Umbilical cord (tissue), 2 donors: ENCODE data around the gene HP1BP3. TPM values are rescaled to one million over a fixed set of nuclear protein-coding genes. Genes with fewer than 3 reads are reported as not detected.
"Not testable (repeated sequence)": the region's sequence is repeated elsewhere in the genome, so short reads cannot be mapped to it uniquely, and the experiment has no call there.

Experiments used
- DNase-seq: peaks from one replicate; pipeline ENCODE4 v3.0.0-alpha.2; 2015; ENCODE audit warnings: low spot score
- total RNA-seq: library from RNA; depleted of rRNA; stranded (reverse); fragments of >200 nt; gene quantifications from one replicate; pipeline ENCODE4 v1.2.3, GENCODE V29; 2014; ENCODE audit warnings: low replicate concordance; ENCODE audit not compliant: insufficient read depth

Gene HP1BP3, protein sequence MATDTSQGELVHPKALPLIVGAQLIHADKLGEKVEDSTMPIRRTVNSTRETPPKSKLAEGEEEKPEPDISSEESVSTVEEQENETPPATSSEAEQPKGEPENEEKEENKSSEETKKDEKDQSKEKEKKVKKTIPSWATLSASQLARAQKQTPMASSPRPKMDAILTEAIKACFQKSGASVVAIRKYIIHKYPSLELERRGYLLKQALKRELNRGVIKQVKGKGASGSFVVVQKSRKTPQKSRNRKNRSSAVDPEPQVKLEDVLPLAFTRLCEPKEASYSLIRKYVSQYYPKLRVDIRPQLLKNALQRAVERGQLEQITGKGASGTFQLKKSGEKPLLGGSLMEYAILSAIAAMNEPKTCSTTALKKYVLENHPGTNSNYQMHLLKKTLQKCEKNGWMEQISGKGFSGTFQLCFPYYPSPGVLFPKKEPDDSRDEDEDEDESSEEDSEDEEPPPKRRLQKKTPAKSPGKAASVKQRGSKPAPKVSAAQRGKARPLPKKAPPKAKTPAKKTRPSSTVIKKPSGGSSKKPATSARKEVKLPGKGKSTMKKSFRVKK
- 393 TPM for total RNA-seq

DNA sequence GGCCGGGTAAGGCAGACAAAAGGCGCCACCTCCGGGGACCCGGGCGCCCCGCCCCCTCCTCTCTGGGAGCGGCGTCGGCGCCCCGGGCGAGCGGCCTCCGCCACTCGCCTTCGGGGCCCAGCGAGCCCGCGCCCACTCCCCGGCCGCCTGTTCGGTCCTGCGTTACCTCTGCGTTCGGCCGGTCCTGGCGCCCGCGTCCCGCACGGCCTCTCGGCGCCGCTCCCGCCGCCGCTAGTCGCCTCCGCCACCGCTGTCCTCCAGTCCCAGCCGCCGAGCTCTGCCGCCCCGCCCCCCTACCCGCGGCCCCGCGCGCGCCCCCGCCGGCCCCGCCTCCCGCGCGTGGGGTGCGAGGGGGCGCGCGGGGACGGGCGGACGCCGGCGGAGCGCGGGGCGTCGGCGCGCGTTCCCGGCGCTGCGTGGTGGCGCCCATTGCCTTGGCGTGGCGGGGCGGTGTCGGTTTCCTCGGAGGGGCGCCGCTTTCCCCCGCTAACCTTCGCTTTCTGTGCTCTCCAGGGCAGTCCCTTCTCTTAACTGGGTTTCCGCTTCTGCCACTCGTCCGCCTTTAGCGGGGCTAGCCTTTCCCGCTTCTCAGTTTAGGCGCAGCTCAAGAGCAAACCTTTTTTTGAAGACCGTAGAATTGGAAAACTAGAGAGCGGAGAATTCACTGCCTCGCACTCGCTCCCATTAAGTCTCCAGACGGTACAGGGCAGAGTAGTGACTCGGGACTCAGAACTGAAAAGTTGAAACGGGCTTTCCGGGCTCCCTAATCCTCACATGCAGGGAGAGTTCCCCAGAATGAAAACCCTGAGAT is at the start of gene HP1BP3:
Gene HP1BP3 (minus strand): TSS at position 279 of the 811 bp plus-strand sequence. CDS start 6,867 bp downstream, outside the sequence.
- peak; percentile 81 for DNase-seq

DNA sequence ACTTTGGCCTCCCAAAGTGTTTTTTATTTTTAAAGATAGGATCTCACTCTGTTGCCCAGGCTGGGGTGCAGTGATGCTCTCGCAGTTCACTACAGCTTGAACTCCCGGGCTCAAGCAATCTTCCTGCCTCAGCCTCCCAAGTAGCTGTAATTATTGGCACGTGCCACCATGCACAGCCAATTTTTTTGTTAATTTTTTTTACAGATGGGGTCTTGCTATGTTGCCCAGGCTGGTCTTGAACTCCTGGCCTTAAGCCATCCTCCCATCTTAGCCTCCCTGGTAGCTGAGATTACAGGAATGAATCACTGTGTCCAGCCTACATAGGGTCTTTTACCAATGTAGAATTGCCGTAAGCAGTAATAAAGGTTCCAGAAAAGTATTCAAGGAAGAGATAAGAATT is 49.1 kb upstream of the HP1BP3 start:
- no peak for DNase-seq

DNA sequence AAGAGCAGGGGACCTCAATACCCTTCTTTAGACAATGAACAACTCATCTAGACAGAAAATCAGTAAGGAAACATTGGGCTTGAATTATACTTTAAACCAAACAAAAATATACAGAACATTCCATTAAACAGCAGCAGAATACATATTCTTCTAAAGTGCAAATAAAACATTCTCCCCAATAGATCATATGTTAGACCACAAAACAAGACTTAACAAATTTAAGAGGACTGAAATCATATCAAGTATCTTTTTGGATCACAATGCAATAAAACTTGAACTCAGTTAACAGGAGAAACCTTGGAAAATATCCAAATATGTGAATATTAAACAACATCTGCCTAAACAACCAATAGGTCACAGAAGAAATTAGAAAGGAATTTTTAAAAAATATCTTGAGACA is 47.7 kb upstream of the HP1BP3 start:
- no peak for DNase-seq

DNA sequence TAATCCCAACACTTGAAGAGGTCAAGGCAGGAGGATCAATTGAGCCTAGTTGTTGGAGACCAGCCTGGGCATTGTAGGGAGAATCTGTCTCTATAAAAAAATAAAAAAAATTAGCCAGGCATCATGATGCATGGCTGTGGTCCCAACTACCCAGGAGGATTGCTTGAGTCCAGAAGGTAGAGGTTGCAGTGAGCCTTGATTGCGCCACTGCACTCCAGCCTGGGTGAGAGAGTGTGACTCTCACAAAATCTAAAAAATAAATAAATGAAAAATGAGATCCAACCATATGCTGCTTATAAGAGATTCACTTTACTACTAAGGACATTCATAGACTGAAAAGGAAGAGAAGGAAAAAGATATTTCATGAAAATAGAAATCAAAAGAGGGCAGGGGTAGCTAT is 47.1 kb upstream of the HP1BP3 start:
- DNase-seq, result no peak

DNA sequence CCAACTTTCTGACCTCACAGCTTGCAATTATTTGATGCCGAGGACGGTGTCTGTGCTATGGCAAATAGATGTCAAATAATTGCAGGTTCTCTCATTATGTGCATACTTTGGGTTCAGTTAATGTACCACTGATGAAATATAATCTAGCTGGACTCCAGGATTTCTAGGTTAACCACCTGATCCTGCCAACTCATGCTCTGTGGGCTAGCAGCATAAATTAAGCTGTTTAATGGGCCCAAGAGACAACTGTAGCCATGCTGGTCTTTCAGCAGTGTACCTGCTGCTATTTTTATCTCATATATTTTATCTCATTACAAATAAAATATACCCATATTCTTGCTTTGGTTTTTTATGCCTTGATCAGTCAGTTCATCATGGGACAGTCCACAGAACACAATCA is 43.3 kb upstream of the HP1BP3 start:
- no peak for DNase-seq

DNA sequence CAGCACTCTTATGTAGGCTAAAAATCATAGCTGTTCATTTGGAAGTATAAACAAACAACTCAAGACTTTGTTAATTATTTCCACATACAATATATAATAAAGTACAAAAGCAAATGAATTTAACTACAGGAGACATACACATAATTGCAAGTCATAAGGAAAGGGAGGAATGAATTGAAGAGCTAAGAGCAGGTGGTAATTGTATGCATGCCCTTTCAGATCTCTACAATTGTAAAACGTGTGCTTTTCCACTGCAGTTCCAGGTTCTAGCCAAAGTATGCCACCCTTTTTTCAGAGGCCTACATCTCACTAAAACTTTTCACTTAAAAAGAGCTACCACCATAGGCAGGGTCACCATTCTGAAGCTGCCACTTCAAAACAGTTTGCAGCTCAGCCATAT is 42.8 kb upstream of the HP1BP3 start:
- DNase-seq, result no peak

DNA sequence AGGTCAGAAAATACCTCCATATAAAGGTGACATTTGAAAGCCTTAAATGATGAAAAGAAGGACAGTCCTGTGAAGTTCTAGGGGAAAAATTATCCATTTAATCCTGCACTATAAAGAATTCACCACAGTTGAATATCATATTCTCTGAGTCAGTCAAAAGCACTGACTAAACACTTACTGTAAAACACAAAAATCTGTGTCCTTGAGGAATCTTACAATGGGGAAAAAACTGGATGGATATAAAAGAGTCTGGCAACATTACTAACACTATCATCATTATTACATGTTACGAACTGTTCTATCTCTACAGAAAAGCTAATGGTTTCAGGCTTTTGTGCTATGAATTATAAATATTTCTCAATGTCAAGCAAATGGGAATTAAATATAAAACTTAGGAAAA is 42.4 kb upstream of the HP1BP3 start:
- DNase-seq, result peak; percentile 18

DNA sequence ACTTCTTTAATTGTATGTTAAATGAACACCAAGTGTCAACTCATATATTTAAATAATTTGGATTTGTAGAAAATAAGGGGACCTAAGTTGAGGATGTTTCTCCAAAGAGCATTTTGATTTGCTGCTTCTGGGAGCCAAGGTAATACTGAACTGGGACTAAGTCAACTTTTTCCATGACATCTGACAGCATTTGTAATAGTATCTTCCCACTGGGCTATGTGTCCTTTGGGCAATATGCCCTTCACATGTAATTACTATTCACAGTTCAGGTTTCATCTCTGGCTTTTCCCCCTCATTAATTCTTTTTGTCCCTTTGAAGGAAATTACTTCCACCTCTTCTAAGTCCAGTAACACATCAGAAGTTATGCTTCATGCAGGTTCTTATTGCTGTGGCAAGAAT is 36.7 kb upstream of the HP1BP3 start:
- no peak for DNase-seq

DNA sequence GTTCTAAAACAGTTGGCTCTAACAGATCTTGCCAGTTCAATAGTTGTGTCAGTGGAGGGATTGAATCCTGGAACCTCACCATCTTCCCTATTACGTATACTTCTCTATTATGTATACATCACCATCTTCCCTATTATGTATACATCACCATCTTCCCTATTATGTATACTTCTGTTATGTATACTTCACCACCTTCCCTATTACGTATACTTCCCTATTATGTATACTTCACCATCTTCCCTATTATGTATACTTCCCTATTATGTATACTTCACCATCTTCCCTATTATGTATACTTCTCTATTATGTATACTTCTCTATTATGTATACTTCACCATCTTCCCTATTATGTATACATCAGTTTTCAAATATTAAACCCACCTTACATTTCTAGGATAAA is 34.4 kb upstream of the HP1BP3 start:
- DNase-seq, result no peak

DNA sequence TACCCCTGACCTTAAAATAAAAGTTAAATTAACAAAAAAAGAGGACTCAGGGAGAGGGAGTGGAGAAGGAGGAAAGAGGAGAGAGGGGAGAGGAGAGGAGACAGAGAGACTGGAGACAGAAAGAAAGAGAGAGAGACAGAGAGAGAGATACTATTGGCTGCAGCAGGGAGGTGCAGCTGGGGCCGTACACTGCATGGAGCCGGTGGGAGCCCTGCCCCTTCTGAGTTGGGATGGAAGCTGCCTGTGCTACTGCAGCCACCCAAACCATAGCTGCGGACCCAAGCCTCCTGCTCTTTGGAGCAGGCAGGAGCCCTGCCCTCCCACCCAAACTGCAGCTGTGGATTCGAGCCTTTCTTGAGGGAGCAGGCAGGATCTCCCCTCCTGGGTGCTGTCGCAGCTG is 32.7 kb upstream of the HP1BP3 start:
- DNase-seq, result no peak

DNA sequence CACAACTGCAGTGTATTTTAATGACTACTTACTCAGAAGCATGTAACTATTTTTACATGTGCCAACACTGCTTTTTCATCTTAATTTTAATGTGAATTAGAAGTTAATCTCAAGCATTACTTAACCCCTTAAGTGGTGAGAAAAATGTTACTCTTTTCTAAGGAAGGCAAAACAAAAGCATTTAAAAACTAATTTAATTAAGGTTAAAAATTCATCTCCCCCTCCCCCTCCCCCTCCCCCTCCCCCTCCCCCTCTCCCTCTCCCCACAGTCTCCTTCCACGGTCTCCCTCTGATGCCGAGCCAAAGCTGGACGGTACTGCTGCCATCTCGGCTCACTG is 27.4 kb upstream of the HP1BP3 start:
- no peak for DNase-seq

DNA sequence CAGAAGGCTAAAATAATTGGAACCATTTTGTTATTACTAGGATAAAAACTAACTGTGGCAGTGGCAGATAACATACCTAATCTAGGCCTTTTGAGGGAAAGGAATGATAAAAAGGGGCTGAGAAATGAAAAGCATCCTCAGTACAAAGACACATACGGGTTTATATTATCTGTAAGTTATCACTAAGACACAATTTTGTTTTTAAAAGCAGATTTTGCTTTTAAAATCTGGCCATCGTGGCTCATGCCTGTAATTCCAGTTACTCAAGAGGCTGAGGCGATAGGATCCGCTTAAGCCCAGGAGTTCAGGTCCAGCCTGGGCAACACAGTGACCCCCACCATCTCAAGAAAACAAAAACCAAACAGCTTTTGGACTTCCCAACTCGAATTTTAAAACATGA is 24.8 kb upstream of the HP1BP3 start:
- peak; percentile 66 for DNase-seq

DNA sequence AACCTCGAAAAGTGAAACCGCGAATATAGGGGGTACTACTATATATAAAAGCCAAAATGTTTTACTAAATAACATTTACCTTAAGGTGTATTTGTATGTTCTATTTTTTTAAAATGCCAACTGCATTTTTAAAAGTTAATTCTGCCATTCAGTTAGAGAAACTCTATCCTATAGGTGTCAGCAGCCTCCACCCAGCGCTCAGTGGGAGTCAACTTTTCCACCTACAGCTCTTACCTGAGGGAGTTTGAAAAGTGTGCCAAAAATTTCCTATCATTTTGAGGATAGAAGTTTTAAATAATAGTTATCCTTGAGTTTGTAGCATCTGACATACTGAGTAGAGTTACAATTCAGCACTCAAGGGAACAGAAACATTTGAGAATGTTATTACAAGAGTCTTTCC is 6.1 kb upstream of the HP1BP3 start:
- DNase-seq, result no peak

DNA sequence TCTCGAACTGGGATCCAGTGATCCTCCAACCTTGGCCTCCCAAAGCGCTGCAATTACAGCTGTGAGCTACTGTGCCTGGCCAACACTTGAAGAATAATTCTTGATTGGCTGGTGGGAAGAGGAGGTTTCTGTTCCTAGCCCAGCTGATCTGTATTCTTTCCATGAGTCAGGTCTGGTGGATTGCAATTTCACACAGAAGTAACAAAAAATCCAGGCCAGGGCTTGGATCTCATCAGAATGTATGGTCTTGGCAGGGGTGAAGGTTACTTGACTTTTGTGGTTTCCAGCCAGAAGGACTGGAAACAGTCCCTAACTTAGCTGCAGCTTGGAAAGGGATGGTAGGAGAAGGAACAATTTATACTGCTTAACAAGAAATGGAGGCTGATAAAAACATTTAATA is 5.1 kb upstream of the HP1BP3 start:
- DNase-seq, result peak; percentile 75

DNA sequence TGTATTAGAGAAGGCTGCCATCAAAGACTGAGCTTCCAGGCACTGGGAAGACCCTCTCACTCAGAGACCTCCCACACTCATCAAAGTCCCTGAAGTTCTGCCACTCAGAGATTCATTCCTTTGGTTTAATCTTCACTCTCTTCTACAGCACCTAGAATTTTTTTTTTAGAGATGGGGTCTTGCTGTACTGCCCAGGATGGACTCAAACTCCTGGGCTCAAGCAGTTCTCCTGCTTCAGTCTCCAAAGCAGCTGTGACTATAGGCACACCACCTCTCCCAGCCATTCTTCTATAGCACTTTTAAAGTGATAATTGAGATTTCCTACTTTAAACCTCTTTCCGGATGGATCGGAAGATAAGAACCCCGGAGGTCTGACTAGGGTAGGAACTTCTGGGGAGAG is 3.7 kb upstream of the HP1BP3 start:
- DNase-seq, result no peak

DNA sequence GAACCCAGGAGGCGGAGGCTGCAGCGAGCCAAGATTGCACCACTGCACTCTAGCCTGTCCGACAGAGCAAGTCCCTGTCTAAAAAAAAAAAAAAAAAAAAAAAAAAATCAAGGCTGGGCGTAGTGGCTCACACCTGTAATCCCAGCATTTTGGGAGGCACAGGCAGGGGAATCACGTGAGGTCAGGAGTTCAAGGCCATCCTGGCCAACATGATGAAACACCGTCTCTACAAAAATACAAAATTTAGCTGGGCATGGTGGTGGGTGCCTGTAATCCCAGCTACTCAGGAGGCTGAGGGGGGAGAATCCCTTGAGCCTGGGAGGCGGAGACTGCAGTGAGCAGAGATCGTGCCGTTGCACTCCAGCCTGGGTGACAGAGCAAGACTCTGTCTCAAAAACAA is 2.5 kb upstream of the HP1BP3 start:
- DNase-seq, result not testable (repeated sequence)

DNA sequence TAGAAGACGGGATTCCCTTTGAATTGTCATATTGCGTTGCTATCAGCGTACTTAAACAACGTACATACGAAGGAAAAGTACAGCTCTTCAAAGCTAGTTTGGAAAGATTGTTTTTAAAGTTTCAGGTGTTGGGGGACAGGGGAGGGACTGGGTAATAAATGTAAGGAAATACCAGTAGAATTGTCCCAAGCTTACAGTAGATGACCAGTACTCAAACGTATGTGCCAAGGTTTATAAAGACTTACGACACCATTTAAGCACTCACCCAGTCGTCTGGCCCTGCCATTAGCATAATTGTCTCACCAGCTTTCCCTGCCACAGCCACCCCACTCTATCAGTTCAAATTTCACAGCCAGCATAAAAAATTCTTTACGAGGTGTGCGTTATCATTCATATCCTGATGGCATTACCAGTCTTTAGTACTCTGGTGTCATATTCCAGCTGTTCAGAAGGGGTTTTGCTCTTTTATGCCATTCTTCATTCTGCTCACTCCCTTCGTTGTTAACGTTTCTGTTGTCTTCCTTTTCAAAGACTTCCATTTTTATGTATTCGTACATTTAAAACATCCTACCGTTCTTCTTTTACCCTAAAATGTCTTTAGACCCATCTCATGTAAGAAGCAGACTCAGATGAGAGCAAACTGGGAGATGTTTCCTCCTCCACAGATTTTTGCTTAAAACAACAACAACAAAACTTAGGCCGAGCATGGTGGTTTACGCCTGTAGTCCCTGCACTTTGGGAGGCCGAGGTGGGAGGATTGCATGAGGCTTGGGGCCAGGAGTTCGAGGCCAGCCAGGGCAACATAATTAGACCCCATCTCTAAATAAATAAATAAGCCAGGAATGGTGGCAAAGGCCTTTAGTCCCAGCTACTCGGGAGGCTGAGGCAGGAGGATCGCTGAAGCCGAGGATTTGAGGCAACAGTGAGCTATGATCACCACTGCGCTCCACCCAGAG is 1.0 kb upstream of the HP1BP3 start:
- DNase-seq, result peak; percentile 54

DNA sequence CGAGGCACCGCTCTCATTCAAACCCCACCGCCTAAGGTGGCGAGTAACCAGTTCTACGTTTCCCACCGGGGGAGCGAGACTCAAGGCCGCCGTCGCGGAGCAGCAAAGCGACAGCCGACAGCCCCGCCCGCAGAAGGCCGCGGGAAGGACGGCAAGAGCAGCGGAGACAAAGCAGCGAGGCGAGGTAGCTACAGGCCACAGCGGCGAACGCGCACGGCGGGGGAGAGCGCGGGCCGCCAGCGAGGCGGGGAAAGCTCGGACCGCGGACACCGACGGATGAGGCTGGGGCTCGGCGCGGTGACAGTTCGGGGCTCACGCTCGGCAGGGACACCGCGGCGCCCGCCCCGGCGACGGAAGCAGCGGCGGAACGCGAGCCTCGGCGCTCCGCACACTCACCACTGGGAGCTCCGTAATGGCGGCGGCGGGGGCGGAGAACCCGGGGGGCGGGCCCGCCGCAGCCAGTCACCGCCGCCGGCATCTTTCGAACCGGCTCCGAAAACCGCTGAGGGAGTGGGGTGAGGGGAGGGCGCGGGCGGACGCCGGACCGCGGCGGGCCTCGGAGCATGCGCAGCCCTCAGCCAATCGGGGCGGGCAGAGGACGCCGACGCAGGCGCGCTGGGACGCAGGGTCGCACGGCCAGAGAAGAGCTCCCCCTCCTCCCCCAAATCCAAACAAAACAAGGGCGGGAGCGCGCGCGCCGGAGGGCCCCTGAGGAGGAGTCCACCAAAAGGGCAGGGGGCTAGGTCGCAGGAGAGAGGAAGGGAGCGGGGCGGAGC is 666 bp downstream of the HP1BP3 start:
- DNase-seq, result peak; percentile 97

DNA sequence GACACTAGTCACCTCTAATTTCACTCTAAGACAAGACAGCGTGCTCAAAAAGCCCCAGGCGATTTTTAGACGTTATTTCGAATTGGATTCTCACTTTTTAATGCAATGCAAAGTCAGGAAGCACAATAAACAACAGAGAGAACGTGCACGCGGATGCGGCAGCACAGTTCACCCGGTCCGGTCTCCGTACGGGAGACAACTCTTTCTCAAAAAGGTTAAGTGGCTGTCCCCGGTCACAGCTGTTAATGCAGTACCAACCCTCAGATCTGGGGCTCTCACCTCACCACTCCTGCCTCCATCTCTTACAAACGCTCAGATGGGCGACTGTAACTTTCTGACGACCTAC is 1.2 kb downstream of the HP1BP3 start:
- DNase-seq, result no peak

DNA sequence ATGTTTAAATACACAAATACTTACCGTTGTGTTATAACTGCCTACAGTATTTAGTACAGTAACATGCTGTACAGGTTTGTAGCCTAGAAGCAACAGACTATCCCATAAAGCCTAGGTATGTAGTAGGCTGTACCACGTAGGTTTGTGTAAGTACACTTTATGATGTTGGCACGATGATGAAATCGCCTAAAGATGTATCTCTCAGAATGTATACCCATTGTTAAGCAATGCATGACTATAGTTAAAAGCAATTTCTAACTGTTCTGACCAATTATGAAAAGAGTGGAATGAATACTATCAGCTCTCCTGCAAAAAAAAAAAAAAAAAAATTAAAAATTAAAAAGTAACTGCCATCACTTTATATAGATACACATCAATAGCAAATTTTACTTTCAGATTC is 11.4 kb downstream of the HP1BP3 start:
- DNase-seq, result no peak

DNA sequence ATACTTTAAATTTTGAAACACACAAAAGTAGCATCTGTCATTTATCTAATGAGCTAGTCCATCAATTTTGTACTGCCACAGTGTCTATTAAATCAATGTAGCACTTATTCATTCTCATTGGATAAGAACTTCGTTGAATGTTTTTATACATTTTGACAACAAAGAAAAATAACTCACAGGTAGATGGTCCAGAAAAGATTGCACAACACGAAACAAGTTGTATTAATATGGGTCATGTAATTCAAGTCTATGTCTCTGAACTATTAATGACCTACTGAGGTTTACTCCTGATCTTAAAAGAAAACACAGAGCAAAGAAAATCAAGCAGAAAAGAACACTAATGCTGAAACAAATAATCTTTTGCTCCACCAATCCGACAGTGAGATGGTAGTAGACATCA is 15.3 kb downstream of the HP1BP3 start:
- DNase-seq, result no peak
